Skeletal muscle cell (primary cell): ENCODE data around the gene GSTK1.

ENCODE experiments used
- DNase-seq: peaks from one replicate; pipeline ENCODE4 v3.0.0-alpha.2; 2010; ENCODE audit warnings: low read depth
- H3K4me3 ChIP-seq: 2 replicates; pipeline ENCODE4 v1.5.1; 2011; ENCODE audit warnings: low read depth, mild to moderate bottlenecking, control low read depth, low read length, moderate library complexity

The GSTK1 gene

DNA sequence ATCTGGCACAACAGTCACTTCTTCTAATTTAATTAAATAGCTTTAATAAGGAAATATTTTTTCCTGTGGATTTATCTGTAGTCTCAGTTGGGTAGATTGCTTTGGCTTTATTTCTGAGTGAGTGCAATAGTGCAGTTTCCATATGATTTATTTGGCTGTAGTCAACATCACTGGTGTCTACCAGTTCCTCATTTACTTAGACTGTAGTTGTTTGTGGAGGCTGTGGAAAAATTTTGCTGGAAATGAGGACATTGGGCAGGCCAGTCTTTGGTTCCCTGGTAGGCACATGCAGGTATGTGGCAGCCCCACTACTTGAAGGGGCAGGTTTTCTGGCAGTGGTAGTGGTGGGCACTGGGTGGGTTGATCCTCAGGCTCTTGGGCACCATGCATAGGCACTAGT is 25.9 kb upstream of the GSTK1 start:
- DNase-seq = no peak
- no peak overlapping the region for H3K4me3 ChIP-seq

DNA sequence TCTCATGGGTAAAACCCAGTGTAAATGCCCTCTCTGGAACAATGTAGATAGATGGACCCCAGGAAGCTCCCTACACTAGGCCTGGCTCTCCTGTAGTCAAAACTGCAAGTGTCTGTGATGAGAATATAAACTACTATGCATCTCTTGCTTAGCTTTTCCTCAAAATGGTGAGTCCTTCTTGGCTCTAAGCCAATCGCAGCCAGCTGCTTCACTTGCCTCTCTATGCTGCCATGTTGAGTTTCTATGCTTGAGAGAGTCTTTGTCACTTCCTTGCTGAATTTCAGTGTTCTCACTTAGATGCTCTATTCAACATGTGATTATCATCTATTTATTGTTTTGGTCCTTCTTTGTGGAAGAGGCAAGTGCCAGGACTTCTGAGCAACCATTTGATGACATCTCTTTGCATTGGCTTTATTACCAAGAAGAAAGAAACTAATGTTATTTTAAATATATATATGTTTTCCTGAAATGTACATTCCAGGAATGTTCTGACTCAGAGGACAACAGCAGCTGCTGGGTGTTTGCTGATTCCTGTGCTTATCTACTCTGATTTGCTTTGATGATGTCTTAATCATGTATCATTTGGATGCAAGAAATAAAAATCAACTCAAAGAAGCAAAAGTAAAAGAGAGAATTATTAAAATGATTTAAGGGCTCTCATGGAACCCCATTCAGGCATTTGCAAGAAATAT is 24.8 kb upstream of the GSTK1 start:
- no peak overlapping the region for H3K4me3 ChIP-seq
- DNase-seq = no peak

DNA sequence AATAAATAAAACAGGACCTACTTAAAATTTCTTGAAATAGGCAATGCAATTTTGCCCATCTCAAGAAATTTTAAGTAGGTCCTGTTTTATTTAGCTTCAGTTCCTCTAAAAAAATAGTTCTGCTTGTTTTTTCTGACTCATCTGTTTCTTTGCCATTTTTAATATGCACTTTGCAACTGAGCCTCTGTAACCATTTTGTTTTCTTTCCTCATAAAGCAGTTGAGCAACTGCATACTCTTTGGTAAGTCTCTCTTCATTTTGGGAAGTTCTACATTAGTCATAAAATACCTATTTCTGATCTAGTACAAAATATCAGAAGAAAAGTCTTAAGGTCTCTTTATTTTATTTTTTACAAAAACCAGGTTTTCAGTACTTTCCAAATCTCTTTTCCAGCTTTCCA is 23.4 kb upstream of the GSTK1 start:
- DNase-seq = peak; percentile 35

DNA sequence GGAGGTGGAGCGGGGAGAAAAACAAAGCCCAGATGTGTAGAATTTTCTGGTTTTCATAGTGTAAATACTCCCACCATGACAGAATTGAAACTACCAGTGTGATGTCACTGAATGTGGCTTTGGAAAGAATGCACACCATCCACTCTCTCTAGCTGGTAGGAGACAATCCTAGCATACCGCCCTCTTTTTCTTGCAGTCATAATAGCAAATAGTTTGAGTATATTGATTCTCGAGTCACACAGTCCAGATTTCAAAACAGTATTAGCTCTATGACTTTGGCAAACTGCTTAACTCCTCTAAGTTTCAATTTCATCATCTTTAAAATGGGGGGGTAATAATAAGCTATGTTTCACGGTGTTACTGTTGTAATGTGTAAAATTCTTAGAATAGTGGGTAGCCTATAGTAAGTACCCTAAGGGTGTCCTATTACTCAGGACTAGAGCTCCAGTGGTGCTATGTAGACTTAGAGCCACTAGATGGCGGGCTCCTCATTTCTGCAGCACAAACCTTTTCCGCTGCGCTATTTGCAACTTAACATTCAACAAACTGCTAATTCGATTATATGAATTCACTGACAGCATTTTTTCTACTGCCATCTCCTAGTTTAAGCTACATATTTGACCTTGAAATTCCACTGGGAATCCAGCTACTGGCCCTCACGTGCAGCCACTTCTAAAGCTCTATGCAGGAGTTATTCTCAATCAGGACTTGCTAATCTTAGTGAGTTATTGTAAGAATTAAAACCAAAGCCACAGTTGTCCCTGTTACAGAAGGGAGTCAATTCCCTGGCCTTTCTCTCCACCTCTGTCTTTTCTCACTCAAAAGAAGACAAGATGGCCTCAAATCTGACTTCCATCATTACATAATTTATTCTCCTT is 22.7 kb upstream of the GSTK1 start:
- H3K4me3 ChIP-seq = no peak overlapping the region

More for the DNA sequence above, 23.4 kb upstream of the GSTK1 start:
- no peak overlapping the region for H3K4me3 ChIP-seq

GRCh38 chr7:143242306-143242705 is 20.9 kb upstream of the GSTK1 start:
- no peak for DNase-seq
- H3K4me3 ChIP-seq = no peak overlapping the region

More for the DNA sequence above, 22.7 kb upstream of the GSTK1 start:
- DNase-seq = peak; percentile 60

- no peak overlapping the region for H3K4me3 ChIP-seq
- no peak for DNase-seq
Measured at GRCh38 chr7:143243111-143243510, 20.1 kb upstream of the GSTK1 start.

DNA sequence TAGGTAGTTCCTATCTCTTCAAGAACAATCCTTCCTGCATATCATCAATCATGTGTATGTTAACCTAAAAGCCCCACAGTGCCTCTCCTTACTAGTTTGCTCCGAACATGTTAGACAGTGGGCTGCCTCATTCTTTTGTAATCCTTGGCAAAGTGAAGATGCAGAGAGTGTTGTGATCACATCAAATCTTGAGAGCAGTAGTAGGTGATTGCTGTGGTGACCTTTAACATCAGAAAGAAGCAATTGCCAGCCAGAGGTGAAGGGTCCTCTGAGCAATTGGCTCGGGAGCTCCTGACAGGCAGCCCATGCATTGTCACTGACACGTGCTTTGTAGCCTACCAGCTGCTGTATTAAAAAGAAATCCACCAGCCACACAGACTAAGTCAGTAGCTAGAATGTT is 19.6 kb upstream of the GSTK1 start:
- DNase-seq = no peak
- no peak overlapping the region for H3K4me3 ChIP-seq

- DNase-seq = no peak
- H3K4me3 ChIP-seq = no peak overlapping the region
Measured at GRCh38 chr7:143244321-143244720, 18.9 kb upstream of the GSTK1 start.

- no peak overlapping the region for H3K4me3 ChIP-seq
- no peak for DNase-seq
Measured at GRCh38 chr7:143245123-143245522, 18.1 kb upstream of the GSTK1 start.

GRCh38 chr7:143247372-143247771 is 15.9 kb upstream of the GSTK1 start:
- no peak for DNase-seq
- H3K4me3 ChIP-seq = no peak overlapping the region

DNA sequence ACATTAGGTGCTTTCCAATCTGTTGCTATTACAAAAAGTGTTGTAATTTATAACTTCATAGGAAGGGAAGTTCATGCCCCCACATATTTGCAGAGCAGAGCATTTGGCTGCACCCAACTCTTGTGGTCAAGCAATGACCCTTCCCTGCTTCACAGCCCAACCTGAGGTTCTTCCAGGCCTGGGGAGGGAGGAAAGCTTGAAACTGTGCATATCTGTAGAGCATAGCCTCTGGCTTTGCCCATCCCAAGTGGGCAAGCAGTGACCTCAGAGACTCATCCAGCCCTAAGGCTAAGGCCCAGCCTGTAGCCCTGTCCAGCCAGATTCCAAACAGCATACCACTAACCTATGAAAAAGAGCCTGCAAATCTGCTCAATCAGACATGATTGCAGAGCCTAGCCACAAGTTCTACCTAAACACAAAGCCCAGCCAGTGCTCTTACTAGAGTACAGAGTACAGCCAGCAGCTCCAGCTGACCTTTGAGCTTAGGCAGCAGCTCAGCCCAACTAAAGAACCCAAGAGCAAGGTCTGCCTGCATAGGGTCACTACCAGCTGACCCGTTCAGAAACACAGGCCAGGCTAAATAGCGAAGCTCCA is 14.4 kb upstream of the GSTK1 start:
- H3K4me3 ChIP-seq = no peak overlapping the region
- DNase-seq = no peak

GRCh38 chr7:143250199-143250598 is 13.0 kb upstream of the GSTK1 start:
- no peak overlapping the region for H3K4me3 ChIP-seq
- DNase-seq = no peak

DNA sequence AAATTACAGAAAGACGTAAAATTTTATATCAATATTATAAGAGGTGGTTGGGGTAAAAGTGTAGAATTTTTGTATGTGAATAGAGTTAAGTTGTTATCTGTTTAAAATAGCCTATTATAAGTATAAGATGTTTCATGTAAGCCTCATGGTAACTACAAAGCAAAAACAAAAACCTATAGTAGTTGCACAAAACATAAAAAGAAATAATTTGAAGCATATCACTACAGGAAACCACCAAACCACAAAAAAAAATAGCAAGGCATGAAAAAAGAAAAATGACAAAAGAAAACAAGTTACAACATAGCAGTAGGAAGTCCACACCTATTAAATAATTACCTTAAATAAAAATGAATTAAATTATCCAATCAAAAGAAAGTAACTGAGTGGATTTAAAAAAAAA is 12.4 kb upstream of the GSTK1 start:
- no peak overlapping the region for H3K4me3 ChIP-seq
- DNase-seq = no peak

- H3K4me3 ChIP-seq = no peak overlapping the region
- DNase-seq = no peak
Measured at GRCh38 chr7:143252006-143252405, 11.2 kb upstream of the GSTK1 start.

- H3K4me3 ChIP-seq = no peak overlapping the region
- no peak for DNase-seq
Measured at GRCh38 chr7:143255564-143255963, 7.7 kb upstream of the GSTK1 start.

DNA sequence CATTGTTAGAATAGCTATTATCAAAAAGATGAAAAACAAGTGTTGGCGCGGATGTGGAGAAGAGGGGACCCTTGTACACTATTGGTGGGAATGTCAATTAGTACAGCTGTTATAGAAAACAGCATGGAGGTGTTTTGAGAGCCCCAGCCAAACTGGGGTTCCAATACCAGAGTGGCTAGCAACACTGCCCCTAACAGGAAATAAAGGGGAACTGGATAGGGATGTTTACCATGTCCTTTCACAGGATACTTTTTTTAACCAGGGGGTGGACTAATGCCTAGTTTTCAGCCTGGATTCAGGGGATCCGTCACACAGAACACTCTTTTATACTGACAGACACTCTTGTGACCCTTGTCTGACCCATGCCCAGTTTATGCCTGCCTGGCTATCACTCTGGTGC is 6.9 kb upstream of the GSTK1 start:
- no peak overlapping the region for H3K4me3 ChIP-seq
- no peak for DNase-seq

GRCh38 chr7:143256932-143257331 is 6.3 kb upstream of the GSTK1 start:
- DNase-seq = no peak
- H3K4me3 ChIP-seq = no peak overlapping the region

- no peak for DNase-seq
- no peak overlapping the region for H3K4me3 ChIP-seq
Measured at GRCh38 chr7:143257501-143257900, 5.7 kb upstream of the GSTK1 start.

DNA sequence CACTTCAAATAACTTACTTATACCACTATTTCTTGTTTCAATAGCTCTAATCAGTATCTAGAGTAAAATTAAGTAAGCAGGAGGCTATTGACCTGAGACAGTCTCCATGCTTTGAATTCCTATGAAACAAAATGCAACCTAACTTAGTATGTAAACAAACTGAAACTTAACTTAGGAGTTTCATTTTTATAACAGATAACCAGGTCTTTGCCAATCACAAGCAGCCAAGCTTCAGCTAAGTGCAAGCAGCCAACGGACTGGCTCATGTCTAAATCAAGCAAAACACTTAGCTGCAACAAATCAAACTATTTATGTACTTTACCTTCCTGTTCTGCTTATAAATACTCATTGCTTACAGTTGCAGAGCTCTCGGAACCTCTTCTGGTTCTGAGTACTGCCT is 4.4 kb upstream of the GSTK1 start:
- no peak for DNase-seq
- H3K4me3 ChIP-seq = no peak overlapping the region

DNA sequence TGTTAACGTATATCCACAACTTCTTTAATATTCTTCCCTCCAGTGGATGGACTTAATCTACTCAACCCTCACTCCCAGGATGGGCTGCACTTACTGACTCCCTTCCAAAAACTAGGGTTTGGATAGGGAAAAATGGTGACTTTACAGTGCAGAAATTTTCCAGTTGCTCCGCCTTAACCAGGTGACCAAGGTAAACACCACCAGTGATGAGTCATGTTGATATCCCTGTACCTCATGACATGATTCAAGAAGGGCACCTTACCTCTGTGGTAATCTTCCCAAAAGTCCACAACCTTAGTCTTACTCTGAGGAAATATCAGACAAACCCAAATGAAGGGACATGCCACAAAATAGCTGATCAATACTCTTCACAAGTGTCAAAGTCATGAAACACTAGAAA is 3.5 kb upstream of the GSTK1 start:
- no peak overlapping the region for H3K4me3 ChIP-seq
- no peak for DNase-seq

- H3K4me3 ChIP-seq = no peak overlapping the region
- DNase-seq = no peak
Measured at GRCh38 chr7:143261901-143262300, 1.3 kb upstream of the GSTK1 start.
